ENCODE results near the gene PEX3.

Gene PEX3

DNA sequence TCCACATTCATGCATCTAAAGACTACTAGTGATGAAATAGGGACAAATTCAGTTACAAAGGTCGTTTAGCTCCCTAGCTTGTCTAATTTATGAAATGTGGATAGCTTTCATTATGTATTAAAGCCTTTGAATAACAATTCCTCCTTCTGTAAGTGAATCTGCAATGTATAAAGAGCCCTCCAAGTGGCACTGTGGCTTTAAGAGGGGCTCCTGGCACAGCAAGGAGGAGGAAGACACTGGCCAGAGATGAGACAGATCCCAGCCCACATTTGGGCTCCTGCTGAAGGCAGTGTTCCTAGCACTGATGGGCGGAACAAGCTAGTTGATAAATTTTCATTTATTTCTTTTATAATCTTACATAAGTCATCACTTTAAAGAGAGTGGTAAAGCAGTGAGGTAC lies 78.5 kb downstream of the PEX3 start:
- DNase-seq (ENCODE audit: low spot score), result no peak
- POLR2A ChIA-PET (ENCODE audit: low non-redundant PET), result no interaction called here
- H3K27ac ChIP-seq, result no peak overlapping the region
- TF ChIP-seq, protein P1, sequence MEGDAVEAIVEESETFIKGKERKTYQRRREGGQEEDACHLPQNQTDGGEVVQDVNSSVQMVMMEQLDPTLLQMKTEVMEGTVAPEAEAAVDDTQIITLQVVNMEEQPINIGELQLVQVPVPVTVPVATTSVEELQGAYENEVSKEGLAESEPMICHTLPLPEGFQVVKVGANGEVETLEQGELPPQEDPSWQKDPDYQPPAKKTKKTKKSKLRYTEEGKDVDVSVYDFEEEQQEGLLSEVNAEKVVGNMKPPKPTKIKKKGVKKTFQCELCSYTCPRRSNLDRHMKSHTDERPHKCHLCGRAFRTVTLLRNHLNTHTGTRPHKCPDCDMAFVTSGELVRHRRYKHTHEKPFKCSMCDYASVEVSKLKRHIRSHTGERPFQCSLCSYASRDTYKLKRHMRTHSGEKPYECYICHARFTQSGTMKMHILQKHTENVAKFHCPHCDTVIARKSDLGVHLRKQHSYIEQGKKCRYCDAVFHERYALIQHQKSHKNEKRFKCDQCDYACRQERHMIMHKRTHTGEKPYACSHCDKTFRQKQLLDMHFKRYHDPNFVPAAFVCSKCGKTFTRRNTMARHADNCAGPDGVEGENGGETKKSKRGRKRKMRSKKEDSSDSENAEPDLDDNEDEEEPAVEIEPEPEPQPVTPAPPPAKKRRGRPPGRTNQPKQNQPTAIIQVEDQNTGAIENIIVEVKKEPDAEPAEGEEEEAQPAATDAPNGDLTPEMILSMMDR (conservative IDR thresholded peaks at IDR 0.05; ENCODE audit: low read depth), result no peak
- CTCF ChIA-PET, result interaction anchor here (0.7 kb wide), 1 partner anchor 196 kb away, joined by 3 read pairs; no protein-coding TSS in a partner anchor

DNA sequence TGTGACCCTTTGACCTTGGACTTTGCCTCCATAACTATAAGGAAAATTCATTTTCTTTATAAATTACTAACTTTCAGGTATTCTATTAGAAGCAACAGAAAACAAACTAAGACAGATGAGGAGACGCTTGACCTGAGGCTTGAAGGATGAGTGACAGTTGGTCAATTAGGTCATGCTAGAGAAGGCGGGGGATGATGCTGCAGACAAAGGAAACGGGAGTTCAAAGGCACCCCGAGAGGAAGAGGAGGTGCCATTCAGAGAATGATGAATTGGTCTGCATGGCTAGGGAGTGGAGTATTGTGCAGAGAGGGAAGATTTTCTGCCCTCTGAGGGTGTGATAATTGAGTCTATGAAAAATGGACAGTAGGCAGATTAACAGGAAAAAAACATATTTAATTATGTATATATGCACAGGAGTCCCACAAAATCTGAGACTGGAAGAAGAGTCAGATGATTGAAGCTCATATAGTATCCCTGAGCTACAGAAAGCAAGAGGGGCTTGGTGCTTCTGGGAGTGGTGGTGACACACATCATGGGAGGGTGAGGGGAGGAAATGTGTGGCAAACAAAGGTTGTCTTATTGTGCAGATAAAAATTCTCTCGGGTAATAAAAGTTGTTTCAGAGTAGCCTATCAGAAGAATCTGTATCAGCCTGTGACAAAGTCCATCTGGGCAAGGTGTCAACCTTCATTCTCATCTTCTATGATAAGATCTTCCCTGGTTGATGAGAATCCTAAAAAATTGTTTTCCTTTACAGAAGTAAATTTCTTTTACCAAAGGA lies 81.3 kb downstream of the PEX3 start:
- ChIA-PET CTCF (interaction anchor here (0.6 kb wide), 2 partner anchors 144 to 853 kb away, joined by 3 read pairs; no protein-coding TSS in a partner anchor), POLR2A (ENCODE audit: low non-redundant PET) (no interaction called here)

DNA sequence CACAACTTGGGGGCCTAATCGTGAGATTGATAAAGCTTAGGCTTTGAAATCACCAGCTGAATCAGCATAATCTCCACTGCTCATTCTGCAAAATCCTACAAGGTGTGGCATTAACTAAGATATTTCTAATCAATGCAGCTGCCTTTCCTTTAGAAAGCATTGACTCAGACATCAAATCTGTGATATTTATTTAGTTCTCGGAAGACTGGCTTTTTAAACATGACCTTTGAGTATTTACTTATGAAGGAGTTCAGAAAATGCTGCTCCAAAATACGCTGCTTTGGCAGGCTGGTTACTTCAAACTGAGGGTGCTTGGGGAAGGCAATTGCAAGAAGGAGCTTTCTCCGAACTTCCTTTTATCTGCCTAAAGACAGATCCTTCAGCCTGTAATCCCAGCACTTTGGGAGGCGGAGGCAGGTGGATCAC lies 84.6 kb downstream of the PEX3 start:
- ChIA-PET POLR2A (ENCODE audit: low non-redundant PET) (no interaction called here), CTCF (interaction anchor here (0.6 kb wide), 1 partner anchor 8 kb away, joined by 3 read pairs; no protein-coding TSS in a partner anchor)
- no peak overlapping the region for H3K27ac ChIP-seq
- no peak for DNase-seq (ENCODE audit: low spot score)
- TF ChIP-seq, protein P1 (conservative IDR thresholded peaks at IDR 0.05; ENCODE audit: low read depth), result no peak

More for the DNA sequence above, 81.3 kb downstream of the PEX3 start:
- DNase-seq (ENCODE audit: low spot score), result no peak
- TF ChIP-seq, protein P1 (conservative IDR thresholded peaks at IDR 0.05; ENCODE audit: low read depth), result no peak
- H3K27ac ChIP-seq, result no peak overlapping the region

DNA sequence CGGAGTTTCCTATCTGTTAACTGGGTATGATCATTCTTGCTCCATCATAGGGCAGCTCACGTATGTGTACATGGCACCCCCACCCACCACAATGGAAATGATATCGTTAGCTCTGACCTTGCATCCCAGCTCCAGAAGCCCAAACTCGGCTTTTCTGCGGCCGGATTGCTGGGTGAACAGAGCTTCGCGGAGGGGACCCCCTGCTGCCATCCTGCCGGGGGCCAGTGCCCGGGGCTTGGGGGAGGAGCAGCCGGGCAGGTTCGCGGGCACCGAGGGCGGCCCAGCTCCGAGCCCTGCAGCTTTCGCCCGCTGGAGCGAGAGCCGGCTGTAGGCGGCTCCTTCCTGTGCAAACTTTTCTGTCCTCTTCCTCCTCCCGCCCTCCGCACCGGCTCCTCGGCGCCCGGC lies 85.9 kb downstream of the PEX3 start:
- peak overlapping the region; percentile 74 for H3K27ac ChIP-seq
- ChIA-PET CTCF (interaction anchor here (1.1 kb wide), 1 partner anchor 39 kb away, joined by 3 read pairs; no protein-coding TSS in a partner anchor), POLR2A (ENCODE audit: low non-redundant PET) (no interaction called here)

DNA sequence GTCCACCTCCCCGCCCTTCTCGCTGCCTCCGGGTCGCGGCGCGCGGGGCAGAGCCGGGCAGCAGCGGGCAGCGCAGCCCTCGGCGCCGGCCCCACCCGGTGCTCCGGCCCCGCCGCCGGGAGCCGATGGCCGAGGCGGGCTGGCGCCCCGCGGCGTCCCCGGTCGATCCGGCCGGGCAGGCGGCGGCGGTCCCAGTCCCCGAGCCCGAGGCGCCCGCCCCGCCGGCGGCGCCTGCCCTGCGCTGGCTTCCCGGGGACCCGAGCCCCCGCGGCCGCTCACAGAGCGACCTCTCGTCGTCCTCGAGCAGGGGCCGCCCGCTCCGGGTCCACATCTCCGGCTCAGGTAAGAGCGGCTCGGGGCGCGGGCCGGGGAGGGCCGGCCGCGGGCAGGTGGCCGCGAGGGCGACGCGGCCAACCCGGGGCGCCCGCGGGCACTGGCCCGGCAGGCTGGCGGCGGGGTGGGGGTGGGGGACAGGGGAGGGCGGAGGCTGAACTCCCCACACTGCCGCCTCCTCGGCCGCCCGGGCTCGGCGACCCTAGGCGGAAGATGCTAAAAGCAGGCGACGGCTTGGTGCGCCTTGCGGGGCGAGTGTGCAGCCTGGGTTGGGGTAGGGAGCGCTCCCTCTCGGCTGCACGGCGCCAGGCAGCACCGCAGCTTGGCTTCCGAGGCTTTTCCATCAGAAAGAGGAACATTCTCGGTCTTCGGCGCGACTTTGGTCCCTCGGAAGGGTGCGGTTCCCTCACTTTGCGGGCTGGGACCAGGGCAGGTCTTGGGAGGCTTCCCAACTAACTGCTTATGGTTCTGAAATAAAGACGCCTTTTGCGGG lies 86.5 kb downstream of the PEX3 start:
- DNase-seq (ENCODE audit: low spot score), result peak; percentile 44
- ChIA-PET CTCF (interaction anchor here (0.6 to 1.1 kb wide), 4 partner anchors 38 to 760 kb away, joined by 3 to 4 read pairs (median 3); no protein-coding TSS in a partner anchor), POLR2A (ENCODE audit: low non-redundant PET) (no interaction called here)
- peak overlapping the region; percentile 74 for H3K27ac ChIP-seq
- TF ChIP-seq, protein P1 (conservative IDR thresholded peaks at IDR 0.05; ENCODE audit: low read depth), result peak; percentile 56

More for the DNA sequence above, 85.9 kb downstream of the PEX3 start:
- DNase-seq (ENCODE audit: low spot score), result no peak
- TF ChIP-seq, protein P1 (conservative IDR thresholded peaks at IDR 0.05; ENCODE audit: low read depth), result no peak

DNA sequence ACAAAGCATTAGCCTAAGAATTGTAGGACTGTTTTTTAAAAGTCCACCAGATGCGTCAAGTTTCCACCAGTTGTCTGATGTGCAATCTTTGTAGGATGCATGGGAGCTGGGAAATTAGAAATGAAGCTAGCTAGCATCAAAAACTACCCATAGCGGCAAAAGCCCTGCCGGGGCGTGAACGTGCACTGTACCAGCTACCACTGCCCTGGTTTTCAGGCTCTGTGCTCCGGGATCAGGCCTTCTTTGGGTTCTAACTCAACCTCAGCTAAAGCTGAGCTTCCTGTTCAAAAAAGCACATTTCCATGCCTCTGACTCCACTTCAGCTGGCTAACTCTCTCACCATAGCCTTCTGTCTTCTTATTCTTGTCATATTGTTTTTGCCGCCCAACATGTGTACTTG lies 87.8 kb downstream of the PEX3 start:
- TF ChIP-seq, protein P1 (conservative IDR thresholded peaks at IDR 0.05; ENCODE audit: low read depth), result no peak
- ChIA-PET CTCF (interaction anchor here (0.8 to 1.1 kb wide), 2 partner anchors 27 to 37 kb away, joined by 3 to 4 read pairs; partner anchors contain the start of gene FUCA2), POLR2A (ENCODE audit: low non-redundant PET) (no interaction called here)

More for the DNA sequence above, 87.8 kb downstream of the PEX3 start:
- DNase-seq (ENCODE audit: low spot score), result no peak
- no peak overlapping the region for H3K27ac ChIP-seq
